HCT116 (cell line): ENCODE measurements around the gene PDE4D. TPM values are rescaled to one million over a fixed set of nuclear protein-coding genes. Genes with fewer than 3 reads are reported as not detected.

Experiments
- ATAC-seq: fragments of 200-7000 bp; cut with Tn5 transposase; 2 replicates; pipeline ENCODE4 v1.9.1; 2020; ENCODE audit warnings: mild to moderate bottlenecking, moderate library complexity
- BruUV-seq: library from RNA; stranded (reverse); fragments of 400-500 nt; replicated peaks from 2 replicates; lab custom pipeline; 2021; lab: Mats Ljungman, UMichigan
- CTCF ChIA-PET: fragments of 300-600 bp; sonication (Branson Sonifier 250); formaldehyde crosslinking; loops from one replicate; lab custom pipeline; 2021; ENCODE audit warnings: antibody characterized with exemption; lab: Charles Lee
- POLR2A ChIA-PET: fragments of 300-600, 350-600 bp; sonication (Branson Sonifier 250); formaldehyde crosslinking; loops from one replicate; lab custom pipeline; 2021; ENCODE audit warnings: antibody characterized with exemption; lab: Charles Lee
- RAD21 ChIA-PET, 2 experiments: fragments of 300-600 bp; sonication (Branson Sonifier 250); formaldehyde crosslinking; loops; one replicate each; lab custom pipeline; 2023; ENCODE audit warnings: low total read pairs in 2 of 2; ENCODE audit not compliant: uncharacterized antibody in 2 of 2, unreplicated experiment in 2 of 2, low non-redundant PET in 1 of 2; lab: Charles Lee
- DNase-seq: peaks from one replicate; pipeline ENCODE4 v3.0.0-alpha.2; 2010; ENCODE audit warnings: low read depth, low spot score
- H2AFZ ChIP-seq: fragments of 200-600 bp; shearing (Covaris generic), sonication (generic); 2 replicates; pipeline ENCODE4 v1.6.1; 2017; ENCODE audit warnings: low read depth, mixed run types, mixed read lengths, antibody characterized with exemption, low read length; ENCODE audit not compliant: poor library complexity, severe bottlenecking
- H3K27ac ChIP-seq: 2 replicates; pipeline ENCODE4 v1.5.1; 2012; ENCODE audit warnings: low read depth, low read length
- H3K27me3 ChIP-seq: fragments of 200-600 bp; sonication (generic); 2 replicates; pipeline ENCODE4 v1.6.1; 2016; ENCODE audit warnings: mixed run types, low read length, mixed read lengths; ENCODE audit not compliant: insufficient read depth
- H3K36me3 ChIP-seq, 2 experiments: fragments of 200-500 bp in 1 of 2; fragments of 200-600 bp in 1 of 2; sonication (Bioruptor generic) in 1 of 2; sonication (generic) in 1 of 2; 2 replicates each; pipeline versions ENCODE4 v1.5.1 to v1.6.1; 2014 to 2016; ENCODE audit warnings: low read length in 2 of 2, inconsistent platforms in 1 of 2, mixed read lengths in 1 of 2, mixed run types in 1 of 2; ENCODE audit not compliant: insufficient read depth in 2 of 2, control insufficient read depth in 1 of 2
- H3K4me1 ChIP-seq, 2 experiments: fragments of 200-600 bp in 1 of 2; sonication (generic) in 1 of 2; 2 replicates each; pipeline versions ENCODE4 v1.5.1 to v1.6.1; 2012 to 2017; ENCODE audit warnings: low read length in 2 of 2, inconsistent platforms in 1 of 2, mild to moderate bottlenecking in 1 of 2, mixed read lengths in 1 of 2, mixed run types in 1 of 2, moderate library complexity in 1 of 2; ENCODE audit not compliant: insufficient read depth in 2 of 2, control insufficient read depth in 1 of 2
- H3K4me2 ChIP-seq: fragments of 200-600 bp; sonication (generic); 2 replicates; pipeline ENCODE4 v1.6.1; 2017; ENCODE audit warnings: mixed run types, low read length, mixed read lengths
- H3K4me3 ChIP-seq, 2 experiments: fragments of 200-600 bp in 1 of 2; sonication (generic) in 1 of 2; replicated peaks in 1 of 2; 2 replicates each; pipeline ENCODE4 v1.5.1; 2011 to 2016; ENCODE audit warnings: low read length in 2 of 2, control low read depth in 1 of 2, low read depth in 1 of 2, mild to moderate bottlenecking in 1 of 2, mixed read lengths in 1 of 2, mixed run types in 1 of 2
- H3K79me2 ChIP-seq: fragments of 200-600 bp; sonication (generic); 2 replicates; pipeline ENCODE4 v1.6.1; 2017; ENCODE audit warnings: mild to moderate bottlenecking, mixed run types, low read length, moderate library complexity, mixed read lengths; ENCODE audit not compliant: insufficient read depth
- H3K9ac ChIP-seq: fragments of 200-600 bp; sonication (generic); 2 replicates; pipeline ENCODE4 v1.6.1; 2016; ENCODE audit warnings: low read length, mixed read lengths
- H3K9me2 ChIP-seq: fragments of 200-600 bp; sonication (generic), shearing (Covaris generic); 2 replicates; pipeline ENCODE4 v1.6.1; 2017; ENCODE audit warnings: mixed run types, mild to moderate bottlenecking, moderate library complexity; ENCODE audit not compliant: insufficient read depth
- H3K9me3 ChIP-seq, 2 experiments: fragments of 200-500 bp in 1 of 2; fragments of 200-600 bp in 1 of 2; sonication (Bioruptor generic) in 1 of 2; sonication (generic) in 1 of 2; 2 replicates each; pipeline ENCODE4 v1.6.1; 2014 to 2017; ENCODE audit warnings: low read length in 2 of 2, mixed read lengths in 2 of 2, inconsistent platforms in 1 of 2, low read depth in 1 of 2, mild to moderate bottlenecking in 1 of 2, mixed run types in 1 of 2, moderate library complexity in 1 of 2; ENCODE audit not compliant: control insufficient read depth in 1 of 2, insufficient read depth in 1 of 2
- H4K20me1 ChIP-seq: fragments of 200-600 bp; sonication (generic), shearing (Covaris generic); 2 replicates; pipeline ENCODE4 v1.6.1; 2017; ENCODE audit warnings: mixed run types, mild to moderate bottlenecking, moderate library complexity; ENCODE audit not compliant: insufficient read depth
- ATF3 ChIP-seq: IDR thresholded peaks from 2 replicates; pipeline ENCODE4 v1.6.1; 2012
- CTCF ChIP-seq, 3 experiments: fragments of 200-600 bp in 1 of 3; sonication (generic) in 1 of 3; IDR thresholded peaks in 2 of 3; conservative IDR thresholded peaks in 1 of 3; 2 replicates each; pipeline ENCODE4 v1.5.1; 2012 to 2017; ENCODE audit warnings: low read depth in 2 of 3, low read length in 2 of 3, antibody characterized with exemption in 1 of 3, borderline replicate concordance in 1 of 3, control low read depth in 1 of 3, mild to moderate bottlenecking in 1 of 3, mixed read lengths in 1 of 3, mixed run types in 1 of 3, moderate library complexity in 1 of 3; ENCODE audit not compliant: insufficient read depth in 1 of 3
- EGR1 ChIP-seq: IDR thresholded peaks from 2 replicates; pipeline ENCODE4 v1.6.1; 2012; ENCODE audit warnings: low read depth
- ELF1 ChIP-seq: IDR thresholded peaks from 2 replicates; pipeline ENCODE4 v1.6.1; 2012; ENCODE audit warnings: low read depth, borderline replicate concordance
- EZH2 ChIP-seq: fragments of 200-600 bp; sonication (generic); IDR thresholded peaks from 2 replicates; pipeline ENCODE4 v1.6.1; 2017; ENCODE audit warnings: antibody characterized with exemption, mixed run types
- EZH2phosphoT487 ChIP-seq: fragments of 200-600 bp; IDR thresholded peaks from 2 replicates; pipeline ENCODE4 v1.6.1; 2018; ENCODE audit warnings: antibody characterized with exemption, borderline replicate concordance
- FOSL1 ChIP-seq: IDR thresholded peaks from 2 replicates; pipeline ENCODE4 v1.6.1; 2012; ENCODE audit warnings: low read depth
- POLR2A ChIP-seq: IDR thresholded peaks from 2 replicates; pipeline ENCODE4 v1.7.0; 2011; ENCODE audit warnings: borderline replicate concordance; ENCODE audit not compliant: insufficient read depth, insufficient read length; ENCODE audit errors: extremely low read depth
- TCF7L2 ChIP-seq: IDR thresholded peaks from 2 replicates; pipeline ENCODE4 v1.7.0; 2011; ENCODE audit warnings: borderline replicate concordance, inconsistent platforms; ENCODE audit not compliant: insufficient read depth, insufficient read length; ENCODE audit errors: extremely low read depth
- ZBTB33 ChIP-seq: IDR thresholded peaks from 2 replicates; pipeline ENCODE4 v1.6.1; 2011; ENCODE audit warnings: mild to moderate bottlenecking, low read length, moderate library complexity; ENCODE audit not compliant: insufficient replicate concordance; ENCODE audit errors: extremely low read depth
- ZFX ChIP-seq: fragments of 450-650 bp; IDR thresholded peaks from 2 replicates; pipeline ENCODE4 v1.6.1; 2017
- intact Hi-C: fragments of 100-400 bp; cut with micrococcal nuclease; formaldehyde crosslinking; loops from 2 replicates; pipeline ENCODE4 v1.10.0; 2022
- total RNA-seq: library from RNA; stranded (reverse); gene quantifications from one replicate; pipeline ENCODE4 v1.2.1, GENCODE V29; 2021; ENCODE audit not compliant: unreplicated experiment

The PDE4D gene
- total RNA-seq, 1 experiment from 2014 or later = 1.1 TPM

GRCh38 chr5:59249726-59250125 is 643.8 kb downstream of the PDE4D start:
- no peaks in the 10 kb centered on the region for H3K79me2 ChIP-seq
- no peaks in the 10 kb centered on the region for H4K20me1 ChIP-seq
- H3K36me3 ChIP-seq = no peaks in the 10 kb centered on the region
- no peaks in the 10 kb centered on the region for H3K9me3 ChIP-seq
- CTCF ChIA-PET = no interaction called here
- H3K4me1 ChIP-seq = no peaks in the 10 kb centered on the region
- H3K9me2 ChIP-seq = no peaks in the 10 kb centered on the region
- H2AFZ ChIP-seq = no peak overlapping the region
- no peak overlapping the region for H3K4me2 ChIP-seq
- DNase-seq = no peak
- no peak for TF ChIP-seq ZFX
- no peak for TF ChIP-seq CTCF (IDR thresholded peaks at IDR 0.05 in 2 of 3, conservative IDR thresholded peaks at IDR 0.05 in 1 of 3; ENCODE audit: borderline replicate concordance in 1 of 3, insufficient read depth in 1 of 3, low read depth in 2 of 3, low read length in 2 of 3)
- TF ChIP-seq POLR2A = no peak
- TF ChIP-seq TCF7L2 = no peak
- TF ChIP-seq ATF3 = no peak
- no peak for TF ChIP-seq EZH2phosphoT487
- TF ChIP-seq EZH2 = no peak
- TF ChIP-seq EGR1 = no peak
- no peak for TF ChIP-seq FOSL1
- no peak for TF ChIP-seq ZBTB33
- TF ChIP-seq ELF1 = no peak
- no peak overlapping the region for H3K27ac ChIP-seq
- POLR2A ChIA-PET = no interaction called here
- H3K27me3 ChIP-seq = peaks cover 4% of the 10 kb centered on the region; the same call in 1 of the 2 replicates
- BruUV-seq = no TSS peak
- RAD21 ChIA-PET = no interaction called here
- H3K9ac ChIP-seq = no peak overlapping the region
- intact Hi-C loops = no loop called here
- ATAC-seq = no peak
- no peak overlapping the region for H3K4me3 ChIP-seq
